H1 (cell line): ENCODE measurements around the gene NEBL. TPM values are rescaled to one million over a fixed set of nuclear protein-coding genes. Genes with fewer than 3 reads are reported as not detected.

Experiments
- CTCF ChIA-PET: fragments of 300-600 bp; sonication (Branson Sonifier 250); formaldehyde crosslinking; loops from one replicate; lab custom pipeline; 2021; ENCODE audit not compliant: partially characterized antibody; lab: Charles Lee
- POLR2A ChIA-PET: fragments of 300-600 bp; sonication (Branson Sonifier 250); formaldehyde crosslinking; loops from one replicate; lab custom pipeline; 2021; ENCODE audit warnings: inconsistent platforms; ENCODE audit not compliant: partially characterized antibody; lab: Charles Lee
- DNase-seq, 2 experiments: peaks; one replicate each; pipeline versions ENCODE4 v3.0.0 to v3.0.0-alpha.2; 2010 to 2022; ENCODE audit warnings: low spot score in 2 of 2, low read depth in 1 of 2, mixed read lengths in 1 of 2
- FAIRE-seq: peaks from 2 replicates; lab custom pipeline; 2011; peaks lifted over from hg19 to GRCh38; lab: Jason Lieb, UNC
- H2AFZ ChIP-seq: 2 replicates; pipeline ENCODE4 v1.8.1; 2012; ENCODE audit warnings: low read length, inconsistent platforms
- H2AK5ac ChIP-seq: 2 replicates; pipeline ENCODE4 v1.6.1; 2013; ENCODE audit warnings: low read depth, low read length
- H2BK120ac ChIP-seq: replicated peaks from 2 replicates; pipeline ENCODE3; 2013; ENCODE audit warnings: low read depth, low read length, inconsistent platforms
- H2BK12ac ChIP-seq: 2 replicates; pipeline ENCODE4 v1.6.1; 2013; ENCODE audit warnings: low read depth, low read length
- H2BK15ac ChIP-seq: 2 replicates; pipeline ENCODE4 v1.6.1; 2013; ENCODE audit warnings: low read length
- H2BK20ac ChIP-seq: 2 replicates; pipeline ENCODE4 v1.6.1; 2013; ENCODE audit warnings: low read length
- H2BK5ac ChIP-seq: 2 replicates; pipeline ENCODE4 v1.6.1; 2013; ENCODE audit warnings: low read depth, low read length
- H3K14ac ChIP-seq: 2 replicates; pipeline ENCODE4 v1.6.1; 2013; ENCODE audit warnings: inconsistent platforms; ENCODE audit not compliant: insufficient read length
- H3K18ac ChIP-seq: 2 replicates; pipeline ENCODE4 v1.6.1; 2013; ENCODE audit warnings: low read length; ENCODE audit errors: extremely low read depth
- H3K23ac ChIP-seq: 2 replicates; pipeline ENCODE4 v1.6.1; 2013; ENCODE audit warnings: inconsistent platforms; ENCODE audit not compliant: insufficient read length
- H3K23me2 ChIP-seq: 2 replicates; pipeline ENCODE4 v1.6.1; 2013; ENCODE audit warnings: low read depth, low read length
- H3K27ac ChIP-seq: 2 replicates; pipeline ENCODE4 v1.6.1; 2011; ENCODE audit warnings: low read depth, low read length, inconsistent platforms
- H3K27me3 ChIP-seq, 4 experiments: replicated peaks in 1 of 4; 1 replicate in 1 of 4; 2 replicates in 3 of 4; pipeline versions ENCODE4 v1.6.1 to v1.8.1; 2011 to 2013; ENCODE audit warnings: low read length in 3 of 4, mild to moderate bottlenecking in 3 of 4, inconsistent platforms in 2 of 4, mixed read lengths in 2 of 4, moderate library complexity in 1 of 4; ENCODE audit not compliant: control insufficient read depth in 3 of 4, insufficient read depth in 3 of 4; ENCODE audit errors: extremely low read depth in 1 of 4
- H3K36me3 ChIP-seq, 4 experiments: 2 replicates each; pipeline versions ENCODE4 v1.6.1 to v1.8.1; 2011 to 2013; ENCODE audit warnings: mild to moderate bottlenecking in 4 of 4, low read length in 3 of 4, moderate library complexity in 2 of 4, control low read depth in 1 of 4, inconsistent platforms in 1 of 4; ENCODE audit not compliant: insufficient read depth in 4 of 4, control insufficient read depth in 2 of 4
- H3K4ac ChIP-seq: replicated peaks from 2 replicates; pipeline ENCODE3; 2013; ENCODE audit warnings: low read length, low read depth, mixed read lengths, inconsistent platforms; ENCODE audit not compliant: insufficient read length
- H3K4me1 ChIP-seq, 4 experiments: replicated peaks in 1 of 4; 1 replicate in 1 of 4; 2 replicates in 3 of 4; pipeline versions ENCODE4 v1.6.1 to v1.8.1; 2011 to 2013; ENCODE audit warnings: low read length in 3 of 4, inconsistent platforms in 2 of 4, mixed read lengths in 1 of 4; ENCODE audit not compliant: insufficient read depth in 4 of 4, control insufficient read depth in 3 of 4
- H3K4me2 ChIP-seq, 2 experiments: 2 replicates each; pipeline versions ENCODE4 v1.6.1 to v1.8.1; 2011 to 2013; ENCODE audit warnings: low read depth in 2 of 2, low read length in 2 of 2, control low read depth in 1 of 2, inconsistent platforms in 1 of 2, mild to moderate bottlenecking in 1 of 2; ENCODE audit not compliant: insufficient read depth in 1 of 2
- H3K4me3 ChIP-seq, 4 experiments: fragments of 200-600, 300-600 bp in 1 of 4; sonication (generic), shearing (Covaris generic), sonication (Bioruptor Twin) in 1 of 4; 2 replicates each; pipeline versions ENCODE4 v1.5.1 to v1.8.1; 2011 to 2016; ENCODE audit warnings: low read length in 4 of 4, low read depth in 3 of 4, control low read depth in 2 of 4, inconsistent platforms in 2 of 4, mild to moderate bottlenecking in 2 of 4, mixed read lengths in 1 of 4, moderate library complexity in 1 of 4; ENCODE audit not compliant: insufficient read depth in 2 of 4; ENCODE audit errors: extremely low read depth in 1 of 4
- H3K56ac ChIP-seq: replicated peaks from 2 replicates; pipeline ENCODE3; 2013; ENCODE audit warnings: low read depth, mild to moderate bottlenecking, mixed read lengths, low read length, inconsistent platforms; ENCODE audit not compliant: insufficient read length
- H3K79me1 ChIP-seq: 2 replicates; pipeline ENCODE4 v1.6.1; 2013; ENCODE audit warnings: low read depth, low read length, control low read depth
- H3K79me2 ChIP-seq, 2 experiments: 2 replicates each; pipeline versions ENCODE4 v1.6.1 to v1.8.1; 2012 to 2013; ENCODE audit warnings: low read length in 2 of 2, mild to moderate bottlenecking in 2 of 2, inconsistent platforms in 1 of 2; ENCODE audit not compliant: insufficient read depth in 2 of 2, control insufficient read depth in 1 of 2
- H3K9ac ChIP-seq, 4 experiments: replicated peaks in 1 of 4; 1 replicate in 1 of 4; 2 replicates in 3 of 4; pipeline versions ENCODE4 v1.6.1 to v1.8.1; 2011 to 2013; ENCODE audit warnings: low read depth in 3 of 4, low read length in 3 of 4, control low read depth in 2 of 4, mild to moderate bottlenecking in 2 of 4, moderate library complexity in 2 of 4, inconsistent platforms in 1 of 4; ENCODE audit errors: extremely low read depth in 1 of 4
- H3K9me3 ChIP-seq, 2 experiments: 2 replicates each; pipeline versions ENCODE4 v1.6.1 to v1.8.1; 2012 to 2013; ENCODE audit warnings: mild to moderate bottlenecking in 2 of 2, moderate library complexity in 2 of 2, control low read depth in 1 of 2, inconsistent platforms in 1 of 2, low read depth in 1 of 2, low read length in 1 of 2, mixed read lengths in 1 of 2; ENCODE audit not compliant: insufficient read depth in 2 of 2
- H4K20me1 ChIP-seq, 2 experiments: replicated peaks in 1 of 2; 2 replicates each; pipeline versions ENCODE3 to v1.8.1; 2011 to 2013; ENCODE audit warnings: inconsistent platforms in 2 of 2, low read length in 2 of 2, mild to moderate bottlenecking in 1 of 2; ENCODE audit not compliant: insufficient read depth in 2 of 2, control insufficient read depth in 1 of 2
- H4K5ac ChIP-seq: 2 replicates; pipeline ENCODE4 v1.6.1; 2013; ENCODE audit warnings: low read length, low read depth, mixed read lengths, inconsistent platforms; ENCODE audit not compliant: insufficient read length
- H4K8ac ChIP-seq: 2 replicates; pipeline ENCODE4 v1.8.0; 2013; ENCODE audit warnings: mild to moderate bottlenecking, moderate library complexity, low read length, inconsistent platforms; ENCODE audit not compliant: insufficient read depth; ENCODE audit errors: extremely low read depth
- H4K91ac ChIP-seq: replicated peaks from 2 replicates; pipeline ENCODE3; 2013; ENCODE audit warnings: low read length, mixed read lengths, inconsistent platforms; ENCODE audit not compliant: insufficient read length
- BCL11A ChIP-seq, 2 experiments: IDR thresholded peaks; one replicate each; pipeline ENCODE4 v1.6.1; 2011; ENCODE audit warnings: low read depth in 2 of 2, low read length in 2 of 2, mild to moderate bottlenecking in 2 of 2
- BRCA1 ChIP-seq: IDR thresholded peaks from 2 replicates; pipeline ENCODE4 v1.6.1; 2012; ENCODE audit warnings: low read depth, low read length, improper control_type of control experiment
- CHD2 ChIP-seq: IDR thresholded peaks from 2 replicates; pipeline ENCODE4 v1.6.1; 2012; ENCODE audit warnings: low read length, improper control_type of control experiment
- EP300 ChIP-seq, 2 experiments: IDR thresholded peaks; 1 replicate in 1 of 2; 2 replicates in 1 of 2; pipeline ENCODE4 v1.6.1; 2011 to 2012; ENCODE audit warnings: low read depth in 2 of 2, low read length in 2 of 2, mild to moderate bottlenecking in 2 of 2, borderline replicate concordance in 1 of 2, inconsistent platforms in 1 of 2, moderate library complexity in 1 of 2
- HDAC2 ChIP-seq, 2 experiments: fragments of 300-600 bp in 1 of 2; sonication (generic) in 1 of 2; IDR thresholded peaks; 2 replicates each; pipeline ENCODE4 v1.6.1; 2011 to 2012; ENCODE audit warnings: low read depth in 2 of 2, low read length in 2 of 2, mild to moderate bottlenecking in 2 of 2, moderate library complexity in 2 of 2, borderline replicate concordance in 1 of 2, inconsistent platforms in 1 of 2
- HDAC6 ChIP-seq: IDR thresholded peaks from one replicate; pipeline ENCODE4 v1.7.1; 2012; ENCODE audit warnings: low read depth, mild to moderate bottlenecking, inconsistent platforms, low read length, moderate library complexity
- JUN ChIP-seq: IDR thresholded peaks from 2 replicates; pipeline ENCODE4 v1.6.1; 2011; ENCODE audit warnings: low read depth, mild to moderate bottlenecking, improper control_type of control experiment, low read length
- KDM1A ChIP-seq: fragments of 200-600, 300-600 bp; sonication (generic); IDR thresholded peaks from 2 replicates; pipeline ENCODE4 v1.7.1; 2016; ENCODE audit warnings: mild to moderate bottlenecking, low read length, borderline replicate concordance
- MAX ChIP-seq: IDR thresholded peaks from 2 replicates; pipeline ENCODE4 v1.6.1; 2012; ENCODE audit warnings: inconsistent platforms
- RNF2 ChIP-seq: fragments of 200-900, 300-1000 bp; sonication (generic); IDR thresholded peaks from 2 replicates; pipeline ENCODE4 v1.7.1; 2016; ENCODE audit warnings: borderline replicate concordance, low read depth, mild to moderate bottlenecking, antibody characterized with exemption, low read length; ENCODE audit not compliant: poor library complexity, severe bottlenecking; ENCODE audit errors: missing control alignments
- SP1 ChIP-seq: IDR thresholded peaks from 2 replicates; pipeline ENCODE4 v1.6.1; 2011; ENCODE audit warnings: low read depth, low read length
- TCF12 ChIP-seq: IDR thresholded peaks from 2 replicates; pipeline ENCODE4 v1.6.1; 2011; ENCODE audit warnings: low read depth, mild to moderate bottlenecking, low read length
- TEAD4 ChIP-seq: IDR thresholded peaks from 2 replicates; pipeline ENCODE4 v1.6.1; 2012; ENCODE audit warnings: low read depth, low read length, inconsistent platforms, mixed read lengths
- YY1 ChIP-seq: IDR thresholded peaks from 2 replicates; pipeline ENCODE4 v1.6.1; 2011; ENCODE audit warnings: low read depth, mild to moderate bottlenecking, low read length
- ZNF274 ChIP-seq: IDR thresholded peaks from 2 replicates; pipeline ENCODE4 v1.7.0; 2012; ENCODE audit warnings: low read length, borderline replicate concordance; ENCODE audit errors: extremely low read depth
- WGBS, 2 experiments: shearing (Covaris generic) in 1 of 2; methylation state at CpG; one replicate each; pipeline versions ENCODE4 v1.1.6 to v1.1.7; 2013 to 2015; ENCODE audit warnings: low lambda C conversion rate in 2 of 2, mixed read lengths in 2 of 2, inconsistent platforms in 1 of 2, low coverage in 1 of 2, missing lambda C conversion rate in 1 of 2; ENCODE audit not compliant: insufficient replicate concordance in 2 of 2, insufficient coverage in 1 of 2, insufficient read length in 1 of 2; ENCODE audit errors: extremely low coverage in 1 of 2, missing lambda C conversion rate in 1 of 2; 5-methylcytosine and 5-hydroxymethylcytosine counted together
- polyA plus RNA-seq, 7 experiments: library from polyadenylated mRNA; depleted of rRNA in 3 of 7; stranded (reverse) in 5 of 7; unstranded in 2 of 7; fragments of >200 nt in 5 of 7; fragments of 200-250 nt in 2 of 7; gene quantifications; 1 replicate in 5 of 7; 2 replicates in 1 of 7; 4 replicates in 1 of 7; pipeline versions ENCODE4 v1.2.1 to v1.2.3, GENCODE V29; 2011 to 2013; ENCODE audit warnings: missing spikeins in 2 of 7, mixed read lengths in 2 of 7
- total RNA-seq: library from RNA; stranded (reverse); fragmentation: NEBNext Ultra II Directional; extraction: Animal tissue kit (Norgen Biotek cat#: 25700); gene quantifications from 2 replicates; pipeline ENCODE4 v1.2.1, GENCODE V29; 2021

The NEBL gene
- total and polyA plus RNA-seq, 2 of the 8 experiments (the other 6 are each of a cell fraction or from before 2014, with no cell fraction given), result 7.5 to 10.5 TPM

GRCh38 chr10:20809631-20810030 lies 87.5 kb downstream of the NEBL start:
- FAIRE-seq (no peak), DNase-seq (no peak)
- no peak overlapping the region for H2AFZ ChIP-seq
- no peaks in the 10 kb centered on the region; a peak in 1 of 7 replicates for H3K27me3 ChIP-seq
- no peak overlapping the region for H3K4ac ChIP-seq
- H3K56ac ChIP-seq, result no peak overlapping the region
- no peak overlapping the region for H2AK5ac ChIP-seq
- POLR2A ChIA-PET, result interaction anchor here (0.6 kb wide), 1 partner anchor 68 kb away, joined by 3 read pairs; no protein-coding TSS in a partner anchor
- H4K20me1 ChIP-seq, result no peaks in the 10 kb centered on the region
- H3K4me1 ChIP-seq, result no peaks in the 10 kb centered on the region
- no peaks in the 10 kb centered on the region for H3K36me3 ChIP-seq
- no peak overlapping the region for H2BK5ac ChIP-seq
- 91% methylated on average over 2 of the region's 2 CpGs; no CpG with 5 or more reads in 1 of the 2 experiments for WGBS, 2 experiments
- H4K8ac ChIP-seq, result no peak overlapping the region
- no peaks in the 10 kb centered on the region for H3K79me2 ChIP-seq
- H2BK120ac ChIP-seq, result no peak overlapping the region
- no peaks in the 10 kb centered on the region for H3K9me3 ChIP-seq
- no peak overlapping the region for H4K91ac ChIP-seq
- no peak overlapping the region for H2BK15ac ChIP-seq
- no peak overlapping the region for H4K5ac ChIP-seq
- no peaks in the 10 kb centered on the region for H3K23me2 ChIP-seq
- no peak overlapping the region for H3K4me2 ChIP-seq
- CTCF ChIA-PET, result no interaction called here
- no peak overlapping the region for H2BK20ac ChIP-seq
- no peak overlapping the region for H3K23ac ChIP-seq
- H3K27ac ChIP-seq, result no peak overlapping the region
- no peak overlapping the region for H3K4me3 ChIP-seq
- H3K9ac ChIP-seq, result no peak overlapping the region
- H3K18ac ChIP-seq, result no peak overlapping the region
- no peak overlapping the region for H2BK12ac ChIP-seq
- H3K79me1 ChIP-seq, result no peaks in the 10 kb centered on the region
- no peak overlapping the region for H3K14ac ChIP-seq
- TF ChIP-seq SP1 (no peak), BRCA1 (no peak), CHD2 (no peak), TEAD4 (no peak), MAX (no peak), ZNF274 (no peak), TCF12 (no peak), HDAC6 (no peak), JUN (no peak), BCL11A (IDR thresholded peaks at IDR 0.05; ENCODE audit: low read depth in 2 of 2, low read length in 2 of 2) (no peak), HDAC2 (IDR thresholded peaks at IDR 0.05; ENCODE audit: borderline replicate concordance in 1 of 2, low read depth in 2 of 2, low read length in 2 of 2) (no peak), YY1 (no peak), KDM1A (no peak), RNF2 (no peak), EP300 (IDR thresholded peaks at IDR 0.05; ENCODE audit: borderline replicate concordance in 1 of 2, low read depth in 2 of 2, low read length in 2 of 2) (no peak)
